Neural progenitor cell (in vitro differentiated cells): ENCODE data around the gene TRABD2B.

Experiments used
- EZH2 ChIP-seq: fragments of 200-600 bp; sonication (generic); IDR thresholded peaks from 2 replicates; pipeline ENCODE4 v1.6.1; 2017; ENCODE audit warnings: antibody characterized with exemption, mild to moderate bottlenecking, moderate library complexity
- EZH2phosphoT487 ChIP-seq: fragments of 200-600 bp; sonication (generic); IDR thresholded peaks from 2 replicates; pipeline ENCODE4 v1.6.1; 2017; ENCODE audit warnings: antibody characterized with exemption
- TF ChIP-seq, protein P1 (sequence below): fragments of 200-600 bp; sonication (generic); IDR thresholded peaks from 2 replicates; pipeline ENCODE4 v1.5.1; 2017; ENCODE audit warnings: antibody characterized with exemption, mild to moderate bottlenecking

GRCh38 chr1:47936916-47937551, 60.2 kb downstream of the TRABD2B start:
- TF ChIP-seq, protein P1, sequence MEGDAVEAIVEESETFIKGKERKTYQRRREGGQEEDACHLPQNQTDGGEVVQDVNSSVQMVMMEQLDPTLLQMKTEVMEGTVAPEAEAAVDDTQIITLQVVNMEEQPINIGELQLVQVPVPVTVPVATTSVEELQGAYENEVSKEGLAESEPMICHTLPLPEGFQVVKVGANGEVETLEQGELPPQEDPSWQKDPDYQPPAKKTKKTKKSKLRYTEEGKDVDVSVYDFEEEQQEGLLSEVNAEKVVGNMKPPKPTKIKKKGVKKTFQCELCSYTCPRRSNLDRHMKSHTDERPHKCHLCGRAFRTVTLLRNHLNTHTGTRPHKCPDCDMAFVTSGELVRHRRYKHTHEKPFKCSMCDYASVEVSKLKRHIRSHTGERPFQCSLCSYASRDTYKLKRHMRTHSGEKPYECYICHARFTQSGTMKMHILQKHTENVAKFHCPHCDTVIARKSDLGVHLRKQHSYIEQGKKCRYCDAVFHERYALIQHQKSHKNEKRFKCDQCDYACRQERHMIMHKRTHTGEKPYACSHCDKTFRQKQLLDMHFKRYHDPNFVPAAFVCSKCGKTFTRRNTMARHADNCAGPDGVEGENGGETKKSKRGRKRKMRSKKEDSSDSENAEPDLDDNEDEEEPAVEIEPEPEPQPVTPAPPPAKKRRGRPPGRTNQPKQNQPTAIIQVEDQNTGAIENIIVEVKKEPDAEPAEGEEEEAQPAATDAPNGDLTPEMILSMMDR: no peak
- TF ChIP-seq EZH2 (no peak), EZH2phosphoT487 (no peak)
